UCSD-AML1 (cell line): ENCODE measurements around the gene SCAMP5.

ENCODE experiments used
- DNase-seq: peaks from one replicate; lab custom pipeline; 2025; ENCODE audit not compliant: unreplicated experiment; lab: John Stamatoyannopoulos, UW

SCAMP5 gene

GRCh38 chr15:75044258-75044878, 49.0 kb downstream of the SCAMP5 start:
- DNase-seq: no peak

GRCh38 chr15:75045332-75046015, 50.1 kb downstream of the SCAMP5 start:
- no peak for DNase-seq

- no peak for DNase-seq
Measured at GRCh38 chr15:75048394-75048793, 53.0 kb downstream of the SCAMP5 start.

- no peak for DNase-seq
Measured at GRCh38 chr15:75049392-75049791, 54.0 kb downstream of the SCAMP5 start.

GRCh38 chr15:75050283-75050682, 54.9 kb downstream of the SCAMP5 start:
- no peak for DNase-seq

- DNase-seq: no peak
Measured at GRCh38 chr15:75051191-75051608, 55.8 kb downstream of the SCAMP5 start.

GRCh38 chr15:75051711-75052110, 56.3 kb downstream of the SCAMP5 start:
- DNase-seq: no peak

- DNase-seq: no peak
Measured at GRCh38 chr15:75052972-75053747, 57.8 kb downstream of the SCAMP5 start.

- DNase-seq: no peak
Measured at GRCh38 chr15:75053748-75054125, 58.4 kb downstream of the SCAMP5 start.

- no peak for DNase-seq
Measured at GRCh38 chr15:75054172-75054897, 59.0 kb downstream of the SCAMP5 start.

GRCh38 chr15:75056036-75056435, 60.7 kb downstream of the SCAMP5 start:
- DNase-seq: no peak

GRCh38 chr15:75058127-75058905, 63.0 kb downstream of the SCAMP5 start:
- no peak for DNase-seq

- DNase-seq: no peak
Measured at GRCh38 chr15:75059607-75060006, 64.2 kb downstream of the SCAMP5 start.

- no peak for DNase-seq
Measured at GRCh38 chr15:75061272-75061671, 65.9 kb downstream of the SCAMP5 start.

GRCh38 chr15:75062706-75063105, 67.3 kb downstream of the SCAMP5 start:
- no peak for DNase-seq

- no peak for DNase-seq
Measured at GRCh38 chr15:75063338-75063737, 68.0 kb downstream of the SCAMP5 start.

GRCh38 chr15:75063889-75064288, 68.5 kb downstream of the SCAMP5 start:
- no peak for DNase-seq

- DNase-seq: no peak
Measured at GRCh38 chr15:75064846-75065245, 69.5 kb downstream of the SCAMP5 start.

GRCh38 chr15:75065467-75065850, 70.1 kb downstream of the SCAMP5 start:
- no peak for DNase-seq

GRCh38 chr15:75065851-75066509, 70.6 kb downstream of the SCAMP5 start:
- DNase-seq: no peak
